Measurements from ENCODE around the gene SUPT6H. TPM values are rescaled to one million over a fixed set of nuclear protein-coding genes. Genes with fewer than 3 reads are reported as not detected.

Gene SUPT6H
- total and polyA plus RNA-seq, 2 donors (not counting 3 experiments of a cell fraction or from before 2014, with no cell fraction given): 33.9 to 79.2 TPM

- POLR2A ChIA-PET: no interaction called here
- Histone ChIP-seq H3K4me3 (replicated peaks in 1 of 3; ENCODE audit: insufficient read depth in 1 of 3, low read depth in 1 of 3, low read length in 3 of 3) (no peak overlapping the region), H3K36me3 (ENCODE audit: control insufficient read depth in 2 of 2, extremely low read depth in 1 of 2, insufficient read depth in 2 of 2, low read length in 2 of 2) (peaks cover 16 to 21% of the 10 kb centered on the region in 2 experiments), H3K4me2 (ENCODE audit: insufficient read depth, low read length) (peak overlapping the region; percentile 31), H3K27me3 (ENCODE audit: control insufficient read depth in 2 of 2, insufficient read depth in 2 of 2, low read length in 2 of 2) (no peaks in the 10 kb centered on the region), H3K9ac (replicated peaks; ENCODE audit: extremely low read depth, insufficient read depth, low read length) (peak overlapping the region; percentile 22), H3K9me3 (replicated peaks; ENCODE audit: control insufficient read depth, insufficient read depth, low read length) (no peaks in the 10 kb centered on the region), H3K79me2 (ENCODE audit: control insufficient read depth, insufficient read depth, low read length) (peaks cover 42% of the 10 kb centered on the region), H4K20me1 (replicated peaks; ENCODE audit: control insufficient read depth, extremely low read depth, insufficient read depth, low read length) (no peaks in the 10 kb centered on the region), H3K9me1 (replicated peaks; ENCODE audit: control insufficient read depth, extremely low read depth, insufficient read depth, low read length) (no peaks in the 10 kb centered on the region), H2AFZ (ENCODE audit: low read depth, low read length) (peak overlapping the region; percentile 63), H3K27ac (ENCODE audit: insufficient read depth, low read depth, low read length) (peak overlapping the region; percentile 58), H3K4me1 (ENCODE audit: control insufficient read depth, extremely low read depth, insufficient read depth, low read length) (peaks cover 38% of the 10 kb centered on the region)
- DNase-seq (ENCODE audit: low read depth, low spot score) (no peak), FAIRE-seq (no peak)
- dilution Hi-C loops (cut with MboI; ENCODE audit: extremely low pct_ligation_motif_present, low sequenced_read_pairs) (no loop called here), intact Hi-C loops (cut with micrococcal nuclease) (loop anchor here (1.0 to 5.0 kb wide), 4 partner anchors 7 to 234 kb away; partner anchors contain the start of genes BLTP2 and PROCA1)
- CTCF ChIA-PET: interaction anchor here (2.1 kb wide), 1 partner anchor 72 kb away, joined by 10 read pairs; no protein-coding TSS in a partner anchor
- BruUV-seq (replicated peaks): no TSS peak
- TF ChIP-seq GATA2 (IDR thresholded peaks at IDR 0.05; ENCODE audit: insufficient read depth, insufficient read length, low read depth, low read length) (no peak), MAX (IDR thresholded peaks at IDR 0.05; ENCODE audit: insufficient read depth, insufficient read length) (no peak), POLR2A (IDR thresholded peaks at IDR 0.05; ENCODE audit: low read depth, low read length) (no peak), FOS (IDR thresholded peaks at IDR 0.05; ENCODE audit: borderline replicate concordance, insufficient read depth, low read length) (no peak)
Measured at GRCh38 chr17:28718333-28719020, 56.5 kb downstream of the SUPT6H start.

- Histone ChIP-seq H3K4me2 (ENCODE audit: insufficient read depth, low read length) (peak overlapping the region; percentile 13), H3K4me3 (replicated peaks in 1 of 3; ENCODE audit: insufficient read depth in 1 of 3, low read depth in 1 of 3, low read length in 3 of 3) (peak overlapping the region in 2 of 3 experiments; percentile 72 to 80), H3K9ac (replicated peaks; ENCODE audit: extremely low read depth, insufficient read depth, low read length) (peak overlapping the region; percentile 79), H3K27ac (ENCODE audit: insufficient read depth, low read depth, low read length) (peak overlapping the region; percentile 78), H3K79me2 (ENCODE audit: control insufficient read depth, insufficient read depth, low read length) (peaks cover 43% of the 10 kb centered on the region), H4K20me1 (replicated peaks; ENCODE audit: control insufficient read depth, extremely low read depth, insufficient read depth, low read length) (no peaks in the 10 kb centered on the region), H3K36me3 (ENCODE audit: control insufficient read depth in 2 of 2, extremely low read depth in 1 of 2, insufficient read depth in 2 of 2, low read length in 2 of 2) (peaks cover 17 to 23% of the 10 kb centered on the region in 2 experiments), H2AFZ (ENCODE audit: low read depth, low read length) (peak overlapping the region; percentile 19), H3K9me3 (replicated peaks; ENCODE audit: control insufficient read depth, insufficient read depth, low read length) (no peaks in the 10 kb centered on the region), H3K27me3 (ENCODE audit: control insufficient read depth in 2 of 2, insufficient read depth in 2 of 2, low read length in 2 of 2) (no peaks in the 10 kb centered on the region), H3K9me1 (replicated peaks; ENCODE audit: control insufficient read depth, extremely low read depth, insufficient read depth, low read length) (no peaks in the 10 kb centered on the region), H3K4me1 (ENCODE audit: control insufficient read depth, extremely low read depth, insufficient read depth, low read length) (peaks cover 38% of the 10 kb centered on the region)
- DNase-seq (ENCODE audit: low read depth, low spot score): no peak
- ChIA-PET POLR2A (interaction anchor here (0.5 to 1.3 kb wide), 8 partner anchors 8 to 232 kb away, joined by 3 to 15 read pairs (median 4); partner anchors contain the start of genes NEK8, PHF12 and PROCA1), CTCF (interaction anchor here (0.7 to 2.1 kb wide), 8 partner anchors 8 to 234 kb away, joined by 4 to 12 read pairs (median 7); partner anchors contain the start of gene NEK8)
- intact Hi-C loops (cut with micrococcal nuclease) (loop anchor here (1.0 to 5.0 kb wide), 4 partner anchors 8 to 234 kb away; partner anchors contain the start of genes BLTP2 and PROCA1), dilution Hi-C loops (cut with MboI; ENCODE audit: extremely low pct_ligation_motif_present, low sequenced_read_pairs) (no loop called here)
- no peak for FAIRE-seq
- no TSS peak for BruUV-seq (replicated peaks)
- TF ChIP-seq POLR2AphosphoS5 (IDR thresholded peaks at IDR 0.05; ENCODE audit: insufficient read depth, low read depth, low read length): no peak
- TF ChIP-seq FOS (IDR thresholded peaks at IDR 0.05; ENCODE audit: borderline replicate concordance, insufficient read depth, low read length): peak; percentile 40
Measured at GRCh38 chr17:28719021-28719433, 57.0 kb downstream of the SUPT6H start.

All from endothelial cell of umbilical vein (primary cell).